Left lobe of liver (tissue), 2 donors: Measurements from ENCODE around the gene ACOT7. TPM values are rescaled to one million over a fixed set of nuclear protein-coding genes. Genes with fewer than 3 reads are reported as not detected.
A peak's percentile ranks its signal among the peaks of the same experiment; 100 is the strongest.

ENCODE experiments used
- ATAC-seq: fragments of 200-7000 bp; cut with Tn5 transposase; one replicate; pipeline ENCODE4 v1.9.1; 2020; ENCODE audit warnings: mild to moderate bottlenecking, moderate library complexity
- DNase-seq: peaks from one replicate; pipeline ENCODE4 v3.0.0-alpha.2; 2020; ENCODE audit warnings: low spot score
- total RNA-seq: library from RNA; stranded (reverse); gene quantifications from one replicate; pipeline ENCODE4 v1.2.1, GENCODE V29; 2021
- donor health status: DM: no; HTN: no; CAD: no; lungs with moderate emphysema.
- donor health status: DM: no; HTN: yes; CAD: no.

Gene ACOT7
- total RNA-seq, 1 donor from 2014 or later: 13.2 TPM

GRCh38 chr1:6294080-6294889 lies 99.3 kb downstream of the ACOT7 start:
- DNase-seq (no peak), ATAC-seq (peak; percentile 16)

GRCh38 chr1:6292102-6292501 lies 101.5 kb downstream of the ACOT7 start:
- ATAC-seq: no peak
- DNase-seq: no peak

GRCh38 chr1:6288665-6289064 lies 104.9 kb downstream of the ACOT7 start:
- DNase-seq: no peak
- ATAC-seq: no peak

- no peak for DNase-seq
- ATAC-seq: no peak
These were observed 105.5 kb downstream of the ACOT7 start for GRCh38 chr1:6288026-6288425.

- ATAC-seq (peak; percentile 70), DNase-seq (peak; percentile 59)
These were observed 106.1 kb downstream of the ACOT7 start for GRCh38 chr1:6287431-6287886.

GRCh38 chr1:6287029-6287428 lies 106.5 kb downstream of the ACOT7 start:
- no peak for DNase-seq
- peak; percentile 62 for ATAC-seq

GRCh38 chr1:6286266-6286665 lies 107.3 kb downstream of the ACOT7 start:
- ATAC-seq (no peak), DNase-seq (no peak)

GRCh38 chr1:6285336-6285735 lies 108.2 kb downstream of the ACOT7 start:
- no peak for ATAC-seq
- no peak for DNase-seq

GRCh38 chr1:6282577-6283270 lies 110.8 kb downstream of the ACOT7 start:
- DNase-seq (no peak), ATAC-seq (no peak)

- ATAC-seq: peak; percentile 69
- DNase-seq: no peak
These were observed 111.8 kb downstream of the ACOT7 start for GRCh38 chr1:6281511-6282402.

GRCh38 chr1:6280761-6281451 lies 112.7 kb downstream of the ACOT7 start:
- DNase-seq (peak; percentile 54), ATAC-seq (peak; percentile 79)

GRCh38 chr1:6279613-6280383 lies 113.8 kb downstream of the ACOT7 start:
- ATAC-seq: no peak
- no peak for DNase-seq

GRCh38 chr1:6279066-6279465 lies 114.5 kb downstream of the ACOT7 start:
- ATAC-seq (no peak), DNase-seq (no peak)

- DNase-seq: no peak
These were observed 115.3 kb downstream of the ACOT7 start for GRCh38 chr1:6278263-6278662.

GRCh38 chr1:6276811-6277555 lies 116.6 kb downstream of the ACOT7 start:
- no peak for ATAC-seq
- DNase-seq: no peak

More at GRCh38 chr1:6278263-6278662, 115.3 kb downstream of the ACOT7 start:
- no peak for ATAC-seq

GRCh38 chr1:6275826-6276782 lies 117.5 kb downstream of the ACOT7 start:
- no peak for DNase-seq
- no peak for ATAC-seq

- ATAC-seq (no peak), DNase-seq (no peak)
These were observed 118.9 kb downstream of the ACOT7 start for GRCh38 chr1:6274622-6275139.

GRCh38 chr1:6274102-6274501 lies 119.5 kb downstream of the ACOT7 start:
- ATAC-seq (no peak), DNase-seq (no peak)
